Breast epithelium (tissue), 4 donors: ENCODE results near the gene MEIS2. TPM values are rescaled to one million over a fixed set of nuclear protein-coding genes. Genes with fewer than 3 reads are reported as not detected.

Source experiments
- DNase-seq, 2 donors: peaks; one replicate each; pipeline ENCODE4 v3.0.0-alpha.2; 2019; ENCODE audit warnings: low spot score in 2 of 2
- H3K27ac ChIP-seq, 2 donors: fragments of 200-600 bp; sonication (generic) in 1 of 2; one replicate each; pipeline ENCODE4 v1.5.1; 2016 to 2019; ENCODE audit warnings: mild to moderate bottlenecking in 1 of 2
- H3K27me3 ChIP-seq, 2 donors: fragments of 200-600 bp; sonication (generic) in 1 of 2; one replicate each; pipeline versions ENCODE4 v1.5.1 to v1.6.0; 2017 to 2019; ENCODE audit warnings: control low read depth in 1 of 2, mild to moderate bottlenecking in 1 of 2
- H3K36me3 ChIP-seq: fragments of 200-600 bp; one replicate; pipeline ENCODE4 v1.5.1; 2019
- H3K4me1 ChIP-seq, 2 donors: fragments of 200-600 bp; sonication (generic); one replicate each; pipeline ENCODE4 v1.5.1; 2016 to 2019; ENCODE audit warnings: control low read depth in 1 of 2
- H3K4me3 ChIP-seq, 3 donors: fragments of 200-600 bp; sonication (generic); 1 replicate in 2 of 3; 2 replicates in 1 of 3; pipeline ENCODE4 v1.5.1; 2016 to 2019; ENCODE audit warnings: mild to moderate bottlenecking in 3 of 3, moderate library complexity in 2 of 3
- H3K9me3 ChIP-seq, 2 donors: fragments of 200-600 bp; sonication (generic) in 1 of 2; one replicate each; pipeline ENCODE4 v1.5.1; 2016 to 2019; ENCODE audit warnings: control low read depth in 1 of 2
- POLR2A ChIP-seq: fragments of 450-650 bp; IDR thresholded peaks from one replicate; pipeline ENCODE4 v1.6.1; 2016; ENCODE audit warnings: antibody characterized with exemption, mild to moderate bottlenecking, moderate library complexity
- POLR2AphosphoS5 ChIP-seq, 3 donors: sonication (generic); formaldehyde crosslinking; IDR thresholded peaks; one replicate each; pipeline ENCODE4 v1.6.1; 2017; ENCODE audit warnings: antibody characterized with exemption in 3 of 3
- intact Hi-C: fragments of 100-400 bp; cut with DNase I; formaldehyde crosslinking; loops from one replicate; pipeline ENCODE4 v1.15.1; 2023; ENCODE audit warnings: low total_unique reads
- total RNA-seq, 3 donors: library from RNA; depleted of rRNA; stranded (reverse); fragments of >200 nt; gene quantifications; one replicate each; pipeline ENCODE4 v1.1.0, GENCODE V29; 2016
- TF ChIP-seq, protein P1 (sequence below), 3 donors: fragments of 450-650 bp; IDR thresholded peaks; one replicate each; pipeline ENCODE4 v1.5.1; 2016 to 2017; ENCODE audit warnings: antibody characterized with exemption in 3 of 3, mild to moderate bottlenecking in 3 of 3, moderate library complexity in 3 of 3

The MEIS2 gene
- total RNA-seq, 3 donors from 2014 or later = 18.2 to 55.8 (median 28.5) TPM

DNA sequence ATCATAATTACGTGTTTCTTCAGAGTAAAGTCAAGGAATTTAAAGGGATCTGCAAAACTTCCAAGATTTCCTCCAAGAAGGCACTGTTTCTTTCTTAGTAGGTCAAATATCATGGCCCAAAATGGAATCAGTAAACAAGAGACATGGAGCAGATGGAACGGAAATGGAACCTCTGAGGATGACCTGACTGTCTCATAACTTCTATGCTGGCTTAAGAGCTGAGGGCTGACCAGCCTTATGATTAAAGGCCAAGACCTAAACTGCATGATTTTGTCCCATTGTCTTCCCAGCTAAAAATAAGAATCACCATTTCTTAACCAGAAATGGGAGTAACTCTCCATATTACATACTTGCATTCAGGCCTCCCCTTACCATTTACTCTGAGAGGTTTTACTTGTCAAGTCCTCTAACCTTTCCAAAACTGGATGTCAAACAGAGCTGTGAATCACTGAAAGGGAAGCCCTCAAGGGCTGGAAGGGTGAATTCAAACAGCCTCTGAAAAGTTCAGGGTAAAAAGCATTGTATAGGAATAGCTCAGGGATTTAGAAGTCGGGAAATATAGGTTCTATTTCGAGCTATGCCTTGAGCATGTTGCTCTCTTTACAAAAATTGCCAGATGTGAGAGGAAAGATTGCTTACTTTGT, 103.7 kb downstream of the MEIS2 start:
- Histone ChIP-seq H3K4me1 (no peaks in the 10 kb centered on the region), H3K9me3 (no peaks in the 10 kb centered on the region), H3K4me3 (no peak overlapping the region), H3K36me3 (no peaks in the 10 kb centered on the region), H3K27me3 (no peaks in the 10 kb centered on the region), H3K27ac (no peak overlapping the region)
- no peak for DNase-seq
- intact Hi-C loops = no loop called here
- TF ChIP-seq, protein P1, sequence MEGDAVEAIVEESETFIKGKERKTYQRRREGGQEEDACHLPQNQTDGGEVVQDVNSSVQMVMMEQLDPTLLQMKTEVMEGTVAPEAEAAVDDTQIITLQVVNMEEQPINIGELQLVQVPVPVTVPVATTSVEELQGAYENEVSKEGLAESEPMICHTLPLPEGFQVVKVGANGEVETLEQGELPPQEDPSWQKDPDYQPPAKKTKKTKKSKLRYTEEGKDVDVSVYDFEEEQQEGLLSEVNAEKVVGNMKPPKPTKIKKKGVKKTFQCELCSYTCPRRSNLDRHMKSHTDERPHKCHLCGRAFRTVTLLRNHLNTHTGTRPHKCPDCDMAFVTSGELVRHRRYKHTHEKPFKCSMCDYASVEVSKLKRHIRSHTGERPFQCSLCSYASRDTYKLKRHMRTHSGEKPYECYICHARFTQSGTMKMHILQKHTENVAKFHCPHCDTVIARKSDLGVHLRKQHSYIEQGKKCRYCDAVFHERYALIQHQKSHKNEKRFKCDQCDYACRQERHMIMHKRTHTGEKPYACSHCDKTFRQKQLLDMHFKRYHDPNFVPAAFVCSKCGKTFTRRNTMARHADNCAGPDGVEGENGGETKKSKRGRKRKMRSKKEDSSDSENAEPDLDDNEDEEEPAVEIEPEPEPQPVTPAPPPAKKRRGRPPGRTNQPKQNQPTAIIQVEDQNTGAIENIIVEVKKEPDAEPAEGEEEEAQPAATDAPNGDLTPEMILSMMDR (IDR thresholded peaks at IDR 0.05) = no peak
- TF ChIP-seq POLR2A = no peak
- no peak for TF ChIP-seq POLR2AphosphoS5 (IDR thresholded peaks at IDR 0.05)

DNA sequence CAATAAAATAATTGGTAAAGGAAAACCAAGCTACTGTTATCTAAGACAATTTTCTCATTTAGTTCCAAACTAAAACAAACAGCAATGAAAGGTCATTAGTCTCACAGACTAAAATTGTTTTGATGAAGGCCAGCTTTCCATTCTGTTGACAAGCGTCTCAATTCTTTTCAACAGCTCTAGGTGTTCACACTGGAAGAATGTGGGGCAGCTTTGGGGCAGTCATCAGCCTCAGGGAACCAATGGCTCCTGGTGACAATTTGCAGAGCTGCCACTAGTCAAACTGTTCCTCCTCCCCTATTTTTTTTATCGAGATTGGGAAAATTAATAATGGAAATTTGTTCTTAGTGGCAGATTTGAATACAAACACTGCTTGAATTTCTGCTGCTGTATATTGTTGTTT, 104.2 kb downstream of the MEIS2 start:
- Histone ChIP-seq H3K27me3 (no peaks in the 10 kb centered on the region), H3K4me1 (no peaks in the 10 kb centered on the region), H3K9me3 (no peaks in the 10 kb centered on the region), H3K27ac (no peak overlapping the region), H3K36me3 (no peaks in the 10 kb centered on the region), H3K4me3 (no peak overlapping the region)
- TF ChIP-seq POLR2A (no peak), POLR2AphosphoS5 (IDR thresholded peaks at IDR 0.05) (no peak)
- TF ChIP-seq, protein P1 (IDR thresholded peaks at IDR 0.05) = no peak
- no peak for DNase-seq
- intact Hi-C loops = no loop called here

DNA sequence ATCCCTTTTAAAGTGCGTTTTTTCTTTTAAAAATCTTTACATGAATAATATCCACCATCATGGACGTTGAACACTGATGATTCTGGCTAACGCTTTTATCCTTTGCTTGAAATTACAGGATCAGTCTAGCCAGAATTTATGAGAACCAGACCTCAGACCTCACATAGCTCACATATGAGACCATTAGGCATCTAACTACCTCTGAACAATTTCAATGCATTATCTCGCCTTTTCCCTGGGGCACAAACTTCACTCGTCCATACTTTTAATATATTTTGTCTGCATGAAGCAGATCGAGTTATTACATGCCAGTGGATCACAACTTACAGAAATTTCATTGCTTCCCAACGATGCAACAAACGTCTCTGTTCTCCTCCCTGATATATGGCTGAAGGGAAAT, 105.6 kb downstream of the MEIS2 start:
- Histone ChIP-seq H3K4me3 (no peak overlapping the region), H3K27me3 (no peaks in the 10 kb centered on the region), H3K36me3 (no peaks in the 10 kb centered on the region), H3K4me1 (no peaks in the 10 kb centered on the region), H3K27ac (no peak overlapping the region), H3K9me3 (no peaks in the 10 kb centered on the region)
- intact Hi-C loops = no loop called here
- no peak for DNase-seq
- TF ChIP-seq, protein P1 (IDR thresholded peaks at IDR 0.05) = no peak
- no peak for TF ChIP-seq POLR2A
- TF ChIP-seq POLR2AphosphoS5 (IDR thresholded peaks at IDR 0.05) = no peak

DNA sequence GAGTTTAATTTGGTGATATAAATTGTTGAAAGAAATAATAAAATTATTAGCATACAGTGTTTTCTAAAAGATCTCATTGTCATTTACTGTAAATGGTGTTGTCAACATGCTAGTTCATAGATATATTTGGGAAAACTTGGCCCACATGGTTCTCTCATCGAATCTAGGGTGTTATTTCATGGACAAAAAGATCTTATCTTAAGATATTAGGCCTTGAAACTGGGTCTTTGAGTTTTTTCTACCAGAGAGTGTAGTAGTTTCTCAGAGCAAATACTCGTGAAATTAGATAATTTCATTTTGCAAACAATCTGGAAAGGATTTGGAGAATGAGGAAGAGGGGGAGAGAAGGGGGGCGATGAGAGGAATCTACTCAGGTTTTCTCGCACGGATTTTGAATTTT, 107.9 kb downstream of the MEIS2 start:
- H3K4me1 ChIP-seq = no peaks in the 10 kb centered on the region
- no peaks in the 10 kb centered on the region for H3K27me3 ChIP-seq
- no peaks in the 10 kb centered on the region for H3K36me3 ChIP-seq
- intact Hi-C loops = no loop called here
- no peaks in the 10 kb centered on the region for H3K9me3 ChIP-seq
- TF ChIP-seq POLR2A = no peak
- TF ChIP-seq, protein P1 (IDR thresholded peaks at IDR 0.05) = no peak
- TF ChIP-seq POLR2AphosphoS5 (IDR thresholded peaks at IDR 0.05) = no peak
- no peak overlapping the region for H3K27ac ChIP-seq
- DNase-seq = no peak
- H3K4me3 ChIP-seq = no peak overlapping the region

DNA sequence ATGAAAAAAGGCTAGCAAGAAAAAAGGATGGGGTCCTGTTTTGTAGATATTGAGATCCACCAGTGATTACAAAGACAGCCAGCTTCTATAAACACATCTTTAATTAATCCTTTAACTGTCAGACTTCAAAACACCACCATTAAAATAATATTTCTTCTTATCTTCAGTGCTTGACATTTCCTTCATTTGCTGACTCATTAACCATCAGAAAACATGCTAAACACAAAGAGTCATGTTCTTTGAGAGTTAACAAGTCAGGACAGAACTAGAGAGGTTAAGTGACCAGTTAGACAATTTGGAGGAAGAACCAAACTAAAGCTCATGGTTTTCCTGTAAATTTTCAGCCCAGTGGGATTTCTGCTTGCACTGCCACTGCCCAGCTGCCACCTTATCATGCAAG, 111.4 kb downstream of the MEIS2 start:
- Histone ChIP-seq H3K4me3 (no peak overlapping the region), H3K4me1 (no peaks in the 10 kb centered on the region), H3K27ac (no peak overlapping the region), H3K36me3 (no peaks in the 10 kb centered on the region), H3K27me3 (no peaks in the 10 kb centered on the region), H3K9me3 (peaks cover 0 to 4% of the 10 kb centered on the region in 2 donors)
- intact Hi-C loops = loop anchor here (10.0 kb wide), 1 partner anchor 386 kb away; no protein-coding TSS in a partner anchor
- no peak for TF ChIP-seq POLR2AphosphoS5 (IDR thresholded peaks at IDR 0.05)
- no peak for TF ChIP-seq POLR2A
- TF ChIP-seq, protein P1 (IDR thresholded peaks at IDR 0.05) = no peak
- DNase-seq = no peak
